ENCODE measurements around the gene ADAM10.

GRCh38 chr15:58548308-58549012 is 201.0 kb downstream of the ADAM10 start:
- TF ChIP-seq MXD4 (CRISPR knock-in tag; IDR thresholded peaks at IDR 0.05; ENCODE audit: borderline replicate concordance) (no peak), E2F4 (CRISPR knock-in tag; IDR thresholded peaks at IDR 0.05; ENCODE audit: borderline replicate concordance, low read depth) (no peak), HMGXB4 (CRISPR knock-in tag; IDR thresholded peaks at IDR 0.05) (no peak), AFF4 (CRISPR knock-in tag; IDR thresholded peaks at IDR 0.05; ENCODE audit: borderline replicate concordance) (no peak), CTCF (IDR thresholded peaks at IDR 0.05) (no peak), ZSCAN18 (CRISPR knock-in tag; IDR thresholded peaks at IDR 0.05) (no peak), ATF3 (CRISPR knock-in tag; conservative IDR thresholded peaks at IDR 0.05) (no peak), E2F1 (CRISPR knock-in tag; IDR thresholded peaks at IDR 0.05) (no peak)
